PC-3 (cell line): Measurements from ENCODE around the gene ZFYVE9.

Source experiments
- CTCF ChIP-seq: fragments of 300-600 bp; sonication (generic); conservative IDR thresholded peaks from 2 replicates; pipeline ENCODE4 v1.5.1; 2017; ENCODE audit warnings: antibody characterized with exemption, low read depth, mild to moderate bottlenecking, low read length
- EZH2 ChIP-seq: fragments of 300-600 bp; sonication (generic); IDR thresholded peaks from one replicate; pipeline ENCODE4 v1.6.1; 2017; ENCODE audit warnings: antibody characterized with exemption, mild to moderate bottlenecking, low read length; ENCODE audit not compliant: unreplicated experiment

- no peak for TF ChIP-seq CTCF
- no peak for TF ChIP-seq EZH2
These were observed 91.6 kb downstream of the ZFYVE9 start for GRCh38 chr1:52233463-52233862.
